Hepatocyte (in vitro differentiated cells): ENCODE results near the gene KCNQ5.

Experiments used
- EZH2phosphoT487 ChIP-seq: fragments of 200-600 bp; sonication (generic); IDR thresholded peaks from one replicate; pipeline ENCODE4 v1.6.1; 2018; ENCODE audit warnings: antibody characterized with exemption, mild to moderate bottlenecking, low read depth, moderate library complexity; ENCODE audit not compliant: unreplicated experiment, severe bottlenecking
- TF ChIP-seq, protein P1 (sequence below): fragments of 200-600 bp; sonication (generic); IDR thresholded peaks from 2 replicates; pipeline ENCODE4 v1.5.1; 2016; ENCODE audit warnings: antibody characterized with exemption, mild to moderate bottlenecking; ENCODE audit not compliant: poor library complexity

DNA sequence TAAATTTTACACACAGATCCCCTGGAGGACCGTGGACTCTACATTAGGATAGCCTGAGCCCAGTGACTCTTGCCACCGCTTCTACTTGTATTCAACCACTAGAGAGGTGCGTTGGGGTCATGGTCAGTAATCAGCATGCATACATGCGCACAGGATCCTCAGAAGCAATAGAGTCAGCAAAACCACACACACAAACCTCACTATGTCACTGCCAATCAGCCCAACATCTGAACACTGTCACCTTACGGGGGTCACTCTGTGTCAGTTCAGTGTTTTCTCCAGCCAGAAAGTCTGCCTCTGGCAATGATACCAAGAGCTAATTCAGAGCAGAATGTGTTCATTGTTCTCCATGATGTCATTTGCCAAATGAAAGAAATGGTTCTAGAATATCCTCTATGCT, 378.1 kb downstream of the KCNQ5 start:
- TF ChIP-seq, protein P1, sequence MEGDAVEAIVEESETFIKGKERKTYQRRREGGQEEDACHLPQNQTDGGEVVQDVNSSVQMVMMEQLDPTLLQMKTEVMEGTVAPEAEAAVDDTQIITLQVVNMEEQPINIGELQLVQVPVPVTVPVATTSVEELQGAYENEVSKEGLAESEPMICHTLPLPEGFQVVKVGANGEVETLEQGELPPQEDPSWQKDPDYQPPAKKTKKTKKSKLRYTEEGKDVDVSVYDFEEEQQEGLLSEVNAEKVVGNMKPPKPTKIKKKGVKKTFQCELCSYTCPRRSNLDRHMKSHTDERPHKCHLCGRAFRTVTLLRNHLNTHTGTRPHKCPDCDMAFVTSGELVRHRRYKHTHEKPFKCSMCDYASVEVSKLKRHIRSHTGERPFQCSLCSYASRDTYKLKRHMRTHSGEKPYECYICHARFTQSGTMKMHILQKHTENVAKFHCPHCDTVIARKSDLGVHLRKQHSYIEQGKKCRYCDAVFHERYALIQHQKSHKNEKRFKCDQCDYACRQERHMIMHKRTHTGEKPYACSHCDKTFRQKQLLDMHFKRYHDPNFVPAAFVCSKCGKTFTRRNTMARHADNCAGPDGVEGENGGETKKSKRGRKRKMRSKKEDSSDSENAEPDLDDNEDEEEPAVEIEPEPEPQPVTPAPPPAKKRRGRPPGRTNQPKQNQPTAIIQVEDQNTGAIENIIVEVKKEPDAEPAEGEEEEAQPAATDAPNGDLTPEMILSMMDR: no peak
- TF ChIP-seq EZH2phosphoT487: no peak
